ENCODE results near the gene EPHA2. TPM values are rescaled to one million over a fixed set of nuclear protein-coding genes. Genes with fewer than 3 reads are reported as not detected.
A peak's percentile ranks its signal among the peaks of the same experiment; 100 is the strongest.

EPHA2 gene
- polyA plus RNA-seq, 2 of the 4 experiments (the other 2 are of a cell fraction), result 59.3 to 93.2 TPM

DNA sequence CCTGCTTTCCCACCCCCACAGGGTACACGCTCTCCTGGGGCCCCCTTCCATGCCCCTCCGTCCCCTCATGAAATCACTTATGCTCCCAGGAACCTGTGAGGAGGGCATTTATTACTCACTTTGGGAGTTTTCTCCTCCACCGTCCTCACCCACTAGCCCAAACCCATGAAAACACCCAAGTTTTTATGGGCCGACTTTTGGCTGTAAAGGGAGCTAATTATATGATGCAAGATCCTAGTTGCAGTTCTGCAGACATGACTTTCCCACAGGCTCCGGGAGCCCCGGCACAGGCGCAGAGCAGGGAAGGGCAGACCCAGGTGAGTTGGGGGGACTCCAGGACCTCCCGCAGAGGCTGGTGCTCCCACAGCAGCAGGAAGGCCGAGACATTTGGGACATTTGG, 29.7 kb downstream of the EPHA2 start:
- peaks cover 54% of the 10 kb centered on the region for H3K4me1 ChIP-seq
- TF ChIP-seq ESRRA (IDR thresholded peaks at IDR 0.05; ENCODE audit: borderline replicate concordance, low read length) (no peak), POLR2AphosphoS2 (conservative IDR thresholded peaks at IDR 0.05; ENCODE audit: low read length) (0 out of 2 replicates have a peak, but pooled peaks have one; percentile 10)
- no peak overlapping the region for H3K4me3 ChIP-seq
- H3K27ac ChIP-seq, result no peak overlapping the region
- FAIRE-seq, result no peak
- ATAC-seq, result no peak
- CTCF ChIA-PET, result interaction anchor here (0.9 to 6.1 kb wide), 7 partner anchors 11 to 61 kb away, joined by 3 to 37 read pairs (median 3); no protein-coding TSS in a partner anchor
- POLR2A ChIA-PET, result no interaction called here
- no peaks in the 10 kb centered on the region for H3K9me3 ChIP-seq
- DNase-seq (ENCODE audit: low read depth in 1 of 2, low spot score in 1 of 2), result no peak
- no peak overlapping the region for H3K4me2 ChIP-seq
- WGBS (ENCODE audit: missing lambda C conversion rate), result 89% methylated on average over 7 of the region's 9 CpGs

DNA sequence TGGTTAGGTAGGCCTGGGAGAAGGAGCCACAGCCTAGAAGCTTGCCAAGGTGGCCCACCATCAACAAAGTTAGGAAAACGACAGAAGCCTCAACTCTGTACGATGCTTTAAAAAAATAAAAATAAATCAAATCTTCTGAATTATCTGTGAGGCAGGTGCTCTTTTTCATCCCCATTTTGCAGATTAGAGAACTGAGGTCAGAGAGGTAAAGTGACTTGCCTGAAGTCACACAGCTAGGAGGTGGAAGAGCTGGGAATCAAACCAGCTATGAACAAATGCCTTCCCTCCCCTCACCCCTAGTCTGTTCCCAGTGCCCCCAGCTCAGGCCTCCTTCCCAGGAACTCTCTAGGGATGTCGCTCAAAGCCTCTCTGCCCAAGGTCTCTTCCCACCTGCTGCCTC, 30.4 kb downstream of the EPHA2 start:
- FAIRE-seq, result no peak
- no peaks in the 10 kb centered on the region for H3K9me3 ChIP-seq
- POLR2A ChIA-PET, result no interaction called here
- H3K4me2 ChIP-seq, result no peak overlapping the region
- peaks cover 61% of the 10 kb centered on the region for H3K4me1 ChIP-seq
- TF ChIP-seq ZFP36 (IDR thresholded peaks at IDR 0.05; ENCODE audit: borderline replicate concordance, partially characterized antibody), result peak; percentile 61
- no peak for TF ChIP-seq RNF2 (IDR thresholded peaks at IDR 0.05; ENCODE audit: borderline replicate concordance, low read depth)
- H3K27ac ChIP-seq, result no peak overlapping the region
- H3K4me3 ChIP-seq, result no peak overlapping the region
- ATAC-seq, result no peak
- WGBS (ENCODE audit: missing lambda C conversion rate), result 80% methylated on average over 3 of the region's 3 CpGs
- CTCF ChIA-PET, result interaction anchor here (0.9 to 6.1 kb wide), 4 partner anchors 21 to 62 kb away, joined by 3 to 37 read pairs (median 22); no protein-coding TSS in a partner anchor
- DNase-seq (ENCODE audit: low read depth in 1 of 2, low spot score in 1 of 2), result no peak

DNA sequence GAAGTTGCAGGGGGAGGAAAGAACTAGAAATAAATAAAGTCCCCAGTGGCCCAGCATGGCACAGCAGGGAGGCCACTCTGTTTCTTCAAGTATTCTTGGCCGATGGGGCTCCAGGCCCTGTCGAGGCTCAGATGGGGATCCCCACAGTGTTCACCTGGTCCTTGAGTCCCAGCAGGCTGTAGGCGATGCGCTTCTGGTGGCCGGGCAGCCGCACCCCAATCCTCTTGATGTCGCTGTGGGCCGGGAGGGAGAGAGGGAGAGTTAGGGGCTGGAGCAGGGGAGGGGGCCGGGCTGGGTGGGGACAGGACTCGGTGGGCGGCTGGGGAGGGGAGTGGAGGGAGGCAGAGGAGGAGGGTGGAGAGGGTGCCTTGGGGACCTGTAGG, 30.8 kb downstream of the EPHA2 start:
- WGBS (ENCODE audit: missing lambda C conversion rate), result 61% methylated on average over 2 of the region's 11 CpGs
- Histone ChIP-seq H3K9me3 (no peaks in the 10 kb centered on the region), H3K4me3 (no peak overlapping the region), H3K27ac (peak overlapping the region in 1 of 2 experiments; percentile 13; a peak in 1 of 6 replicates), H3K4me2 (no peak overlapping the region), H3K4me1 (peaks cover 65% of the 10 kb centered on the region)
- ATAC-seq, result no peak
- CTCF ChIA-PET, result interaction anchor here (0.7 to 6.1 kb wide), 4 partner anchors 13 to 63 kb away, joined by 3 to 37 read pairs (median 18); no protein-coding TSS in a partner anchor
- POLR2A ChIA-PET, result no interaction called here
- no peak for DNase-seq (ENCODE audit: low read depth in 1 of 2, low spot score in 1 of 2)
- no peak for FAIRE-seq
- TF ChIP-seq, protein P1, sequence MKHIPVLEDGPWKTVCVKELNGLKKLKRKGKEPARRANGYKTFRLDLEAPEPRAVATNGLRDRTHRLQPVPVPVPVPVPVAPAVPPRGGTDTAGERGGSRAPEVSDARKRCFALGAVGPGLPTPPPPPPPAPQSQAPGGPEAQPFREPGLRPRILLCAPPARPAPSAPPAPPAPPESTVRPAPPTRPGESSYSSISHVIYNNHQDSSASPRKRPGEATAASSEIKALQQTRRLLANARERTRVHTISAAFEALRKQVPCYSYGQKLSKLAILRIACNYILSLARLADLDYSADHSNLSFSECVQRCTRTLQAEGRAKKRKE (CRISPR knock-in tag; IDR thresholded peaks at IDR 0.05; ENCODE audit: low read depth), result no peak
- TF ChIP-seq ZC3H11A (IDR thresholded peaks at IDR 0.05) (no peak), NR3C1 (IDR thresholded peaks at IDR 0.05) (no peak), FOXS1 (CRISPR knock-in tag; IDR thresholded peaks at IDR 0.05) (no peak), CBX8 (IDR thresholded peaks at IDR 0.05) (no peak), TFCP2L1 (CRISPR knock-in tag; IDR thresholded peaks at IDR 0.05) (no peak), POLR2AphosphoS2 (conservative IDR thresholded peaks at IDR 0.05; ENCODE audit: low read length) (no peak), GATA3 (IDR thresholded peaks at IDR 0.05; ENCODE audit: borderline replicate concordance) (no peak), KDM5A (IDR thresholded peaks at IDR 0.05) (no peak), NFE2L2 (conservative IDR thresholded peaks at IDR 0.05; ENCODE audit: low read length) (no peak), HOXB13 (CRISPR knock-in tag; IDR thresholded peaks at IDR 0.05; ENCODE audit: low read depth) (no peak), NPAS2 (CRISPR knock-in tag; IDR thresholded peaks at IDR 0.05; ENCODE audit: borderline replicate concordance) (no peak), PHF8 (IDR thresholded peaks at IDR 0.05; ENCODE audit: borderline replicate concordance, low read depth) (no peak), EP300 (IDR thresholded peaks at IDR 0.05) (no peak)
- TF ChIP-seq, protein P2, sequence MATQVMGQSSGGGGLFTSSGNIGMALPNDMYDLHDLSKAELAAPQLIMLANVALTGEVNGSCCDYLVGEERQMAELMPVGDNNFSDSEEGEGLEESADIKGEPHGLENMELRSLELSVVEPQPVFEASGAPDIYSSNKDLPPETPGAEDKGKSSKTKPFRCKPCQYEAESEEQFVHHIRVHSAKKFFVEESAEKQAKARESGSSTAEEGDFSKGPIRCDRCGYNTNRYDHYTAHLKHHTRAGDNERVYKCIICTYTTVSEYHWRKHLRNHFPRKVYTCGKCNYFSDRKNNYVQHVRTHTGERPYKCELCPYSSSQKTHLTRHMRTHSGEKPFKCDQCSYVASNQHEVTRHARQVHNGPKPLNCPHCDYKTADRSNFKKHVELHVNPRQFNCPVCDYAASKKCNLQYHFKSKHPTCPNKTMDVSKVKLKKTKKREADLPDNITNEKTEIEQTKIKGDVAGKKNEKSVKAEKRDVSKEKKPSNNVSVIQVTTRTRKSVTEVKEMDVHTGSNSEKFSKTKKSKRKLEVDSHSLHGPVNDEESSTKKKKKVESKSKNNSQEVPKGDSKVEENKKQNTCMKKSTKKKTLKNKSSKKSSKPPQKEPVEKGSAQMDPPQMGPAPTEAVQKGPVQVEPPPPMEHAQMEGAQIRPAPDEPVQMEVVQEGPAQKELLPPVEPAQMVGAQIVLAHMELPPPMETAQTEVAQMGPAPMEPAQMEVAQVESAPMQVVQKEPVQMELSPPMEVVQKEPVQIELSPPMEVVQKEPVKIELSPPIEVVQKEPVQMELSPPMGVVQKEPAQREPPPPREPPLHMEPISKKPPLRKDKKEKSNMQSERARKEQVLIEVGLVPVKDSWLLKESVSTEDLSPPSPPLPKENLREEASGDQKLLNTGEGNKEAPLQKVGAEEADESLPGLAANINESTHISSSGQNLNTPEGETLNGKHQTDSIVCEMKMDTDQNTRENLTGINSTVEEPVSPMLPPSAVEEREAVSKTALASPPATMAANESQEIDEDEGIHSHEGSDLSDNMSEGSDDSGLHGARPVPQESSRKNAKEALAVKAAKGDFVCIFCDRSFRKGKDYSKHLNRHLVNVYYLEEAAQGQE (IDR thresholded peaks at IDR 0.05), result no peak
- TF ChIP-seq, protein P3, sequence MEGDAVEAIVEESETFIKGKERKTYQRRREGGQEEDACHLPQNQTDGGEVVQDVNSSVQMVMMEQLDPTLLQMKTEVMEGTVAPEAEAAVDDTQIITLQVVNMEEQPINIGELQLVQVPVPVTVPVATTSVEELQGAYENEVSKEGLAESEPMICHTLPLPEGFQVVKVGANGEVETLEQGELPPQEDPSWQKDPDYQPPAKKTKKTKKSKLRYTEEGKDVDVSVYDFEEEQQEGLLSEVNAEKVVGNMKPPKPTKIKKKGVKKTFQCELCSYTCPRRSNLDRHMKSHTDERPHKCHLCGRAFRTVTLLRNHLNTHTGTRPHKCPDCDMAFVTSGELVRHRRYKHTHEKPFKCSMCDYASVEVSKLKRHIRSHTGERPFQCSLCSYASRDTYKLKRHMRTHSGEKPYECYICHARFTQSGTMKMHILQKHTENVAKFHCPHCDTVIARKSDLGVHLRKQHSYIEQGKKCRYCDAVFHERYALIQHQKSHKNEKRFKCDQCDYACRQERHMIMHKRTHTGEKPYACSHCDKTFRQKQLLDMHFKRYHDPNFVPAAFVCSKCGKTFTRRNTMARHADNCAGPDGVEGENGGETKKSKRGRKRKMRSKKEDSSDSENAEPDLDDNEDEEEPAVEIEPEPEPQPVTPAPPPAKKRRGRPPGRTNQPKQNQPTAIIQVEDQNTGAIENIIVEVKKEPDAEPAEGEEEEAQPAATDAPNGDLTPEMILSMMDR (IDR thresholded peaks at IDR 0.05), result no peak
- TF ChIP-seq, protein P4, sequence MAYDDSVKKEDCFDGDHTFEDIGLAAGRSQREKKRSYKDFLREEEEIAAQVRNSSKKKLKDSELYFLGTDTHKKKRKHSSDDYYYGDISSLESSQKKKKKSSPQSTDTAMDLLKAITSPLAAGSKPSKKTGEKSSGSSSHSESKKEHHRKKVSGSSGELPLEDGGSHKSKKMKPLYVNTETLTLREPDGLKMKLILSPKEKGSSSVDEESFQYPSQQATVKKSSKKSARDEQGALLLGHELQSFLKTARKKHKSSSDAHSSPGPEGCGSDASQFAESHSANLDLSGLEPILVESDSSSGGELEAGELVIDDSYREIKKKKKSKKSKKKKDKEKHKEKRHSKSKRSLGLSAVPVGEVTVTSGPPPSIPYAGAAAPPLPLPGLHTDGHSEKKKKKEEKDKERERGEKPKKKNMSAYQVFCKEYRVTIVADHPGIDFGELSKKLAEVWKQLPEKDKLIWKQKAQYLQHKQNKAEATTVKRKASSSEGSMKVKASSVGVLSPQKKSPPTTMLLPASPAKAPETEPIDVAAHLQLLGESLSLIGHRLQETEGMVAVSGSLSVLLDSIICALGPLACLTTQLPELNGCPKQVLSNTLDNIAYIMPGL (CRISPR knock-in tag; IDR thresholded peaks at IDR 0.05; ENCODE audit: borderline replicate concordance), result no peak
- TF ChIP-seq, protein P5, sequence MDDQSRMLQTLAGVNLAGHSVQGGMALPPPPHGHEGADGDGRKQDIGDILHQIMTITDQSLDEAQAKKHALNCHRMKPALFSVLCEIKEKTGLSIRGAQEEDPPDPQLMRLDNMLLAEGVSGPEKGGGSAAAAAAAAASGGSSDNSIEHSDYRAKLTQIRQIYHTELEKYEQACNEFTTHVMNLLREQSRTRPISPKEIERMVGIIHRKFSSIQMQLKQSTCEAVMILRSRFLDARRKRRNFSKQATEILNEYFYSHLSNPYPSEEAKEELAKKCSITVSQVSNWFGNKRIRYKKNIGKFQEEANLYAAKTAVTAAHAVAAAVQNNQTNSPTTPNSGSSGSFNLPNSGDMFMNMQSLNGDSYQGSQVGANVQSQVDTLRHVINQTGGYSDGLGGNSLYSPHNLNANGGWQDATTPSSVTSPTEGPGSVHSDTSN (IDR thresholded peaks at IDR 0.05), result no peak

Data from A549 (cell line).